GM19023 (cell line): ENCODE data around the gene PZP.
"Not testable (repeated sequence)": the region's sequence is repeated elsewhere in the genome, so short reads cannot be mapped to it uniquely, and the experiment has no call there.

Experiments used
- ATAC-seq: cut with Tn5 transposase; IDR thresholded peaks from one replicate; pipeline ENCODE4 v1.9.1; 2021; ENCODE audit warnings: mild to moderate bottlenecking, moderate library complexity; ENCODE audit not compliant: unreplicated experiment

Gene PZP

DNA sequence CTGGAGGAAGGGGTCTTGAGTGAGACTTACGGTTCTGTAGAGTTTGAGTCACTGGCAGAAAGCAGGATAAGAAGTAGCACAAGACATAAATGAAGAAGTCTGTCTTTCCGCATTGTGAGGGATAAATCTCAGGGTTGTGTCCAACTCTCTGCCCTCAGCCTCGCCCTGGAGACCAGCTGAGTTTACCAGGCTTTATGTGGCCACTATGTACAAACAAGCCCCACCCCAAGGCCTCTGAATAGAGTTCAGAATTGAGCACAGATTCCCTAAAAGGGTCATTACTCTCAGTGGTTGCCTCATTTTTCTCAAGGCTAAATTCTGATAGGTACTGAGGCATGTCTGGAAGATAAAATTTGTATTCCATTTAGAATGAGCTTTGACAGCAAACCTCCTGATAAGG is at the start of gene PZP:
TSS of gene PZP (minus strand) at position 167 of the 400 bp plus-strand sequence. CDS start at position 113, 54 bp downstream.
- no peak for ATAC-seq

DNA sequence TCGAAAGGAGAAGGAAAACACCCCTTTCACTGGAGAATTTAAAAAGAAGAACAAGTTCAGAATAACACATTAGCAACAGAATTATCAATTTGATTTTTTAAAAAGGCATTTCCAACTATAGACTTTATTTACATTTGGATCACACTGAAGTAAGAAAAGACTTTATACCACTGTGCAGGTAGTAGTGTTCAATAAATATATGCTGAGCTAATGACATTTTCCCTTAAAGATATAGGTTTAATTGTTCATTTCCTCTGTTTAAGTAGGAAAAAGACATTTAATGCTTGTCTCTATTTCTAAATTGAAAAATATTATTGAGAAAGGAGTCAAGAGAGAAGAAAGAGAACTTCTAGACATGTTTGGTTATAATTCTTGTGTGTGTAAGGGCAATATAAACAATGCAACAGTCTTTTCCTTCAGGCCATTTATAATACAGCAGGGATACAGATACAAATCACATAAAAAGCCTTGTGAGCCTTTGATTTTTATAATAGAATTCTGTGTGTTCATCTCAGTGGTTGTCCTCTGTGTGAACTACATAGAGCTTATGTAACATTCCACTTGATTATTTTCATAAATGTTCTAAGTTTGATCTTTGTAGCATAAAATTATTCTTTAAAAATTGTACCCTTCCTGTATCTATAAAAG is 48.7 kb upstream of the PZP start:
- ATAC-seq: no peak

DNA sequence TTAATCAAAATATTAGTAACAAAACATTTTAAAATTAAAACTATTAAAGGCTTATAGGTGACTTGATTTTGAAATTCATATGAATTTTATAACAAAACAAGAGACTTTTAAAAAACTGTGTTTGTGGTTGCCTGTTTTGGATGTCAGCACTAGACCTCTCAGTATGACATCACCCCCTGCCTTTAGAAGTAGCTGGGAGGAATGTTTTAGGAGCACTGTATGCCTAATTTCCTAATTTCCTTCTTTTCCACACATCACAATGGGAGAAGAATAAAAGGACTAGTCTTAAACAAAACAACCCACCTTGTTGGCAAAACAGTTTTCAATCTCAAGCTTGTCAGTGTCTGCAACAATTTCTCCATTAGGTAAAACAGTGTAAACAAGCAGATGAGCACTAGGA is 48.1 kb upstream of the PZP start:
- ATAC-seq: no peak

DNA sequence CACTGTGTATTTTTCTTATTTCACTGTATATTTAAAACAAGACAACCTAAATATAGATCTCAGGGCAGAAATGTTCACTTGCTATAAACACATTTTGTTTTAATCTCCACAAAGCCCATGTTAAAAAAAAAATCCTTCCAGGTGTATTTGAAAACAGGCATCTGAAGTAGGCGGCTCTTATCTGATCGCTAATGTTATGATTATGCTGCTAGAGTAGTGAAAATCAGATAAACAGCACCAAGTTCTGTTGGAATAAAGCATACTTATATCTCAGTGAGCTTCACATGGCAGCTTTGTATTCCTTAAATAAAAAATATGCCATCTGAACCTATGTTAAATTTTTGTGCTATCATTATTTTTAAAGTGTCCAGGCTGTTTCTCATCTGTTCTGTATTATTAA is 47.6 kb upstream of the PZP start:
- ATAC-seq: no peak

DNA sequence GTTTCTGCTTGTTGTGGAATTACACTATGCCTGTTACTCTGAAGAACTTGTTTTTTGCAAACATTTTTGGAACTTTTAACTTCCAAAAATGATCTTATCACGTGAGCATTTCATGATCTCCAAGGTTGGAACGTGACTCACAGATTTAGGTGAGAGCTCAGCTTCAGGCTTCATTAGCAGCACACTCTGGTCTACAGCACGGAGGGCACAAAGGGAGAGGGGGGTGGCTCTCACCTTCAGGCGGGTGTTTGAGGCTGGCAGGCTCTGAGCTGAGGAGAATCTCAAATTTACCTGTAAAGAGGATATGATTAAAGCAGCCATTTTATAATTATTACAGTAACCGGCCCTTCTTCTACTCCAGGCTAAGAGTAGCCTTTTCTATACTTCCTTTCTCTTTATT is 45.3 kb upstream of the PZP start:
- no peak for ATAC-seq

DNA sequence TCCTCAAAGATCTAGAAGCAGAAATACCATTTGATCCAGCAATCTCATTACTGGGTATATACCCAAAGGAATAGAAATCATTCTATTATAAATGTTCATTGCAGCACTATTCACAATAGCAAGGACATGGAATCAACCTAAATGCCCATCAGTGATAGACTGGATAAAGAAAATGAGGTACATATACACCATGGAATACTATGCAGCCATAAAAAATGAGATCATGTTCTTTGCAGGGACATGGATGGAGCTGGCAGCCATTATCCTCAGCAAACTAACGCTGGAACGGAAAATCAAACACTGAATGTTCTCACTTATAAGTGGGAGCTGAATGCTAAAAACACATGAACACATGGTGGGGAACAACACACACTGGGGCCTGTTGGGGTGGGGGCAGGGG is 44.6 kb upstream of the PZP start:
- ATAC-seq: not testable (repeated sequence)

DNA sequence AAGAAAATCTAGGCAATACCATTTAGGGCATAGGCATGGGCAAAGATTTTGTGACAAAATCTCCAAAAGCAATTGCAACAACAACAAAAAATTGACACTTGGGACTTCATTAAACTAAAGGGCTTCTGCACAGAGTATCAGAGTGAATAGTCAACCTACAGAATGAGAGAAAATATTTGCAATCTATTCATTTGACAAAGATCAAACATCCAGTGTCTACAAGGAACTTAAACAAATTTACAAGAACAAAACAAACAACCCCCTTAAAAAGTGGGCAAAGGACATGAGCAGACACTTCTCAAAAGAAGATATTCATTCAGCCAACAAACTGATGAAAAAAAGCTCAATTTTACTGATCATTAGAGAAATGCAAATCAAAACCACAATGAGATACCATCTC is 44.1 kb upstream of the PZP start:
- ATAC-seq: no peak

DNA sequence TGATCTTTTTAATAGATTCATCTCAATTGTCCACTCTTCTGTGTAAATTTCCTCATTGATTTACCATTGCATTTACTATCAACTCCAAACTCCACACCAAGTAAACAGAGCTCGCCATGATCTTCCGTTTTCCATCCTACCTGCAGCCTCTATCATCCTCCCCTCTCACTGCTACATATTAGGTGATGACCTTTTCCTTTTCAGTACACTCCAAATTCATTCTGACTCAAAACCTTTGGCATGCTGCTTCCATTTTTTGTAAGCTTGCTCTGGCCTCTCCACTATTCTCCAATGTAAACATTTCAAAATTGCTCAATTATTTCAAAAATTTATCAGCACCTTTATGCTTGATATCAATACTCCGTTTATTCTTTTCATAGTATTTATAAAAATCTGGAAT is 40.2 kb upstream of the PZP start:
- no peak for ATAC-seq

DNA sequence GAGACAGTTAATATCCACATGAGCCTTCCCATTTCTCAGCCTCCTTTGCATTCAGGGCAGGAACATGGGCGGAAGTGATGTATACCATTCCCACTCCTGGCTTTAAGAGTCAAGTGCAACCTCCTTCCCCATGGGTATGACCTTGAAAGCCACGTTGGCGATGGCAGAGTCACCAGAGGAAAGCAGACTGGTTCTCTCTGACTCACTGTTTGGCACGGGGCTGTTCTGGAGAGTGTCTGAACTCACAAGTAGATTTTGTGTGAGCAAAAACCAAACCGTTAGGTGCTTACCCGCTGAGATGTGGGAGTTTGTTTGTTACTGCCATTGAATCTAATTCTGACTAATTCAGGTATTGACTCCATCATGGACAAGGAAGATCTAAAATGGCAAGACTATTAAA is 36.7 kb upstream of the PZP start:
- ATAC-seq: peak; percentile 80

DNA sequence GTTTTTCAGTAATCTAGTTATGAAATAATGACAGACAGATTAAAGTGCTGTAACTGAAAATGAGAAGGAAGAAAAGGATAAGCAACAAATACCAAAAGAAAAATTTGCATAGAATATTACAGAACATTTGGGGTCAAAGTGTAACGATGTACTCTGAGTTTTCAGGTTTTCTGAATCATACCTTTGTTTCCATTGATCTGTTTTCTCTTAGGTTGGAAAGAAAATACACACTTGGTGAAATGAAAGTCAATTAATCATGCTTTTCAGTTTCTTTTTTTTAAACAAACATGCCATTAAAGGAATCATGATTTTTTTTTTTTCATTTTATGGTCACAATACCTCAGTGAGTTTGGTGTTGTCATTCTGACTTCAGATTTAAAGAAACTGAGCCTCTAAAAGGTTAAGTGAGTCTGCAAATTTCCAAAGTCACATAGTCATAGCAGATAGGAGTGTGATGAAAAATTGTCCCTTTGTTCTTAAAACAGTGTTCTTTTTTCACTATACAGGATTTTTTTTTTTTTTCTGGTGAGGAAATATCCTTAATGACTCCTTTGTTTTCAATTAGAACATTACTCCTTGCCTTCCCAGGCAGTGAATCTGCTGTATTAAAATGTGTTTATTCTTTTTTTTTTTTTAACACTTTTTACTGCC is 35.9 kb upstream of the PZP start:
- ATAC-seq: no peak

DNA sequence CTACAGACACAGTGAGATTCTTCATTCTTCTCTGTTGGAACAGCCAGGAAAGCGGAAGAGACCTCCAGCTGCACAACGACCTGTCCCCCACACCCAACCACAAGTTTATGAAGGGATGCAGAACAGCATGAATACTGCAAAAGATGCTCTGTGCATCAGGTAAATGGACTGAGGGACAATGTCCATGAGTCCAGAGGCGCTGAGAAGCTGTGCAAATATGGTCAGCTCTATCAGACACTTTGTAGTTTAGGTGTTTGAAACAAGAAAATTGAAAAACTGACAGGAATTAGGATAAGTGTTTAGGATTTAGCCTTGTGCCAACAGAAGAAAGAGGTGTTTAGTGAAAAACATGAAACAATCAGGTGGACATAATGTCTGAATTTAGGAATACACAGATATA is 33.1 kb upstream of the PZP start:
- no peak for ATAC-seq

DNA sequence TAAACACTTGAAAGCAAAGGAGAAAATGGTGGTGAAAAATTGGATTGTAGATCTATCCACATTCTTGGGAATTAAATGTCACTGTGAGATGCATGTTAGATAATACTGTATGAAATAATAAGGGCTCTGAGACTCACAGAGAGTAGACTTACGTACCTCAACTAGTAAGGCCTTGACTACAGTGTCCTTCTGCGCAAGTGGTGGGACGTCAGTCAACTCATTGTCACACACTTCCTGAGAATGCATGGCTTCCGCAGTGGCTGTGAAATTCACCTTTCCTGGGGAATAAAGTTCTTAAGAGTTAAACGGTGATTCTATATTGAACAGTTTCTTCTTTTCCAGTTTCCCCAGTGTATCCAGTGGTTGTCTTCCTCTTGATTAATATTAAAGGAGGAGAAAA is 32.6 kb upstream of the PZP start:
- ATAC-seq: no peak

DNA sequence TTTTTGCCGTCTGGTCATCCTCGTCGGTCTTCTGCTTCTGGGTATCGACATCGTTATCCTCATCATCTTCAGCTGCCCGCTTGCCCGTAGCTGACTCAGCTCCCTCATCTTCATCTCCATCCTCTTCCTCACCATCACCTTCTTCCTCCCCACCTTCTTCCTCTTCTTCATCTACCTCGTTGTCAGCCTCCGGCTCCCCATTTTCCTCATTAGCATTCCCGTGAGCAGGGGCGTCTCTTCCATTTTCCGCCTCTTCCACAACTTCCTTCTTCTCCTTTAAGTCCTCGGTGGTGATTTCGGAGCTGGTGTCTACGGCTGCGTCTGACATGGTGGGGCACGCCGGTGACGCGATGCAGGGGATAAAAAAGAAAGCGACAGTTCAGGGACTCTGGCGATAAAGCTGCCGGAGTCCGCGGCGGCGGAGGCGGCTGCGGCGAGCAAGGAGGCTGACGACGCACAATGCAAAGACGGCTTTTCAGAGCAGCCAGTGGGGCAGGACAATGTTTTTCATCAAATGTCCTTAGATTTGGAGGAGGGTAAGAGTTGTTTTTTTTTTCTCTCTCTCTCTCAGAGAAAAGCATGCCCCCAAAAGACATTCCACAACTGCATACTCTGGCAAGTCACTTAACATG is 31.9 kb upstream of the PZP start:
- ATAC-seq: not testable (repeated sequence)

DNA sequence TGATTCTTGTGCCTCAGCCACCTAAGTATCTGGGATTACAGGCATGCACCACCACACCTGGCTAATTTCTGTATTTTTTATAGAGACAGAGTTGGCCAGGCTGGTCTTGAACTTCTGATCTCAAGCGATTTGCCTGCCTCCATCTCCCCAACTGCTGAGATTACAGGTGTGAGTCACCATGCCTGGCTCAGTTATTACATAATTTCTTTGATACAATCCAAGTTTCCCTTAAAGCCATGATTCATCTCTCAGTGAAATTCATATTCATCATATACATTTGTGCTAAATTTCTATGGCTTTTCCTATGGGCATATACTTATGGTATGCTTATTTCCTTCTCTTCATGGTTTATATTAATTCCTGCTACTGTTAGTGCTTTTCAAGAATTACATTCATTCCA is 29.1 kb upstream of the PZP start:
- no peak for ATAC-seq

DNA sequence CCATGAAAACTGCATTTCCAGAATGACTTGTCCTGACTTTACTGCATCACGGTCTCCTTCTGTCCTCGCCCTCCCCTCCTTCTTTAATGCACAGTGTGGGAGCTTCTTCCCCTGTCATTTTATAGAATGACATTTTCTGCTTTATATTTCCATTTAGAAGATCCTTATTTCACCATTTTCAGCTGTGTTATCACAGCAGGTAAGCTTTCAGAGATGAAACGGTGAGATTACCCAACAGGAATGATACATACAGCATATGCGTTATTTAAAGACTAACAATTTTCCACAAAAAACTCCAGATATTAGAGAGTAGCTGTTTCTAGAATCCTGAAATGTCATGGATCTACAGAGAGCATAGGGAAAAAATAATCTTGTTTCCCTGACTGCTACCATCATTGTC is 27.3 kb upstream of the PZP start:
- no peak for ATAC-seq

DNA sequence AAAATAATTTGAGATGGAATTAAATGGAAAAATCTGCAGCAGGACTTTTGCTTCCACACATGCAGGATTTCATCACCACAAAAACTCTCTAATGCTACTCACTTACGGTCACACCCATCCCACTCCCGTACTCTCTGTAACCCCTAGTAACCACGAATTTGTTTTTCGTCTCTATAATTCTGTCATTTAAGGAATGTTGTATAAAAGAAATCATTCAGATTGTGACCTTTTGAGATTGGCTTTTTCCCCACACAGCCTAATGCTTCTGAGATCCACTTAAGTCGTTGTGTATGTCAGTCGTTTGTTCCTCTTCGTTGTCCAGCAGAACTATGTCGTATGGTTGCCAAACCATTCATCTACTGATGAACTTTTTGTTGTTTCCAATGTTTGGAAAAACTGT is 19.8 kb upstream of the PZP start:
- ATAC-seq: no peak

DNA sequence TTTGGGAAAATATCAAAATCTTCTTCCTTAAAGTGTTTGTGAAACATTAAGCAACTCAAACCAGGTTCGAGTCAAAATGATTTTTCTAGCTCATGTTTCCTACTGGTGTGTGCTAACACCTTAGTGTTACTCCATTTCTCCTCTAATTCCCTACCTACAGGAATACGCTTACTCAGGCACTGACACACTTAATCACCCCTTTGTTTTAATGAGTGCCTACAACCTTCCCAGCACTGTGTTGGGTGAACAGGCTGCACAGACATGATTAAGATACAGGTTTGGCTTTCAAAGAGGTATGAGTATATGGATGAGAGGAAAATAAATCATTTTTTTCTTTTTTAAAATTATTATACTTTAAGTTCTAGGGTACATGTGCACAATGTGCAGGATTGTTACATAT is 15.6 kb upstream of the PZP start:
- ATAC-seq: no peak

DNA sequence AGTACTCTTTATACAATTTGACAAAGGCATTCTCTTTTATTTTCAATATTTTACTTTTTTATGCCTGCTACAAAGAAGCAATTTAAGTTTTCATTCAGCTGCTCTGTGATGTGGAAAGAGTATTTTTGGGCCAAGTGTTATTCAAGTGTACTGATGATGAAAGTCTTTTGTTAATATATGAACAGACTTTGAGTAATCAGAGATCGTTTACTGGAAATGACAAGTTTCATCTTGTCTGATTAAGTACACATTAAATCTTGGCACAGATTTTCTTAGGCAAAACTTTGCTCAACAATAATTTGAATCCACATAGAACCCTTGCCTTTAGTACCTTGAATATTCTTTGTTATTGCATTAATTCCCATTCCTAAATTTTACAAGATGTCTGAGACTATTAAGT is 13.3 kb upstream of the PZP start:
- no peak for ATAC-seq

DNA sequence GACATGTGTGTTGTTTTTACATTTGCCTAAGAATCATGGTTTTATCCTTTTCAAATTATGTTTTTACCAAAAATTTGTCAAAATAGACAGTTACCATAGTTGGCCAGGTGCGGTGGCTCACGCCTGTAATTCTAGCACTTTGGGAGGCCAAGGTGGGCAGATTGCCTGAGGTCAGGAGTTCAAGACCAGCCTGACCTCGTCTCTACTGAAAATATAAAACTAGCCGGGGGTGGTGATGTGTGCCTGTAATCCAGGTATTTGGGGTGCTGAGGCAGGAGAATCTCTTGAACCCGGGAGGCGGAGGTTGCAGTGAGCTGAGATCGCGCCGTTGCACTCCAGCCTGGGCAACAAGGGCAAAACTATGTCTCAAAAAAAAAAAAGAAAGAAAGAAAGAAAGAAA is 12.8 kb upstream of the PZP start:
- not testable (repeated sequence) for ATAC-seq

DNA sequence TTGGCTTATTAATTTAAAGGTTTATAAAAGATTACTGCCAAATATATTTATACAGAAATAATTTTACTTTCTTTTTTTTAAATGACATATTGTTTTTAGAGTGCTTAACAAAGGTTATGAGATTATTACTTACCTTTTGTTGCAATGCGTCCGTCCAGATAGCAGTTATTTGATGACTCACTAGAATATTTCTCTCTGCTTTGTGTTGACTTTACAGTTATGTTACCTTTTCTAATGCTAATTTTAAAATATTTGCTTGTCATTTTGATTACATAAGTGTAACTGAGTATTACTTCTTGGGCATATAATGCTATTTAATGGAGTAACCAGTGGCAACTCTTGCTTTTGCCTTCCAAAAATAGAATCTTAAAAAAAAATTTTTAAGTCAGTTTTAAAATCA is 6.3 kb upstream of the PZP start:
- no peak for ATAC-seq

DNA sequence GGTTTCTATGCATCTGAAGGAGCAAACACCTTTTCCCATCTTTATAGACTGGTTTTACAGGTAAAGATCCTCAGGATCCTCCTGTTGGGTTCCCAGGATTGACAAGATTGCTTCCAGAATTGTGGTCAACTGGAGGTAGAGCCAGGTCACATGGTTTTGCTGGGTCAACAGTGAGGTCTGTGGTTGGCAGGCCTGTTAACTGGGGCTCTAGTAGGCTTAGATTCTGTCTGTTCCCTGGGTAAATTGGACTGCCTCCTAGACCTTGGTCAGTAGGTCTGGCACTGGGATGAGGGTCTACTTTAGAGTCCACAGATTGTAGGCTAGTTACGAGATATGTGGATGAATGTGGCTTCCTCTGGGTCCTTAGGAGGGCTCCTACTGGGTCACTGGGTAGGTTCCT is 3.5 kb upstream of the PZP start:
- ATAC-seq: no peak

DNA sequence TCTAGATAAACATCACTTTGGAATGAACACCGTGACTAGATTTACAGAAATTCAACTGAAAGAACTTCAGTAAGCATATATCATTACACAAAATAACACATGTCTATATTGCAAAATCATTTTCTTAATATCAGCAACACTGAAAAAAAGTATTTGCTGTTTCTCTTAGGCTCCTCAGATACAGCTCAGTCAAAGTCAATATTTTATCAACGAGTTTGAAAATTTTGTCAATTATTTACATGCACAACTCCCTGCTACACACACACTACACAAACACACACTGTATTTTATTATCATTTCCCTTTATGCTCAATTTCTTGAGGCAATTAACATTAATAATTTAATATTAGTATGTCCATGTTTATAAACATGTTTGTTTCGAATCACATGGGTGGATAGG is 3.8 kb downstream of the PZP start:
- ATAC-seq: no peak

DNA sequence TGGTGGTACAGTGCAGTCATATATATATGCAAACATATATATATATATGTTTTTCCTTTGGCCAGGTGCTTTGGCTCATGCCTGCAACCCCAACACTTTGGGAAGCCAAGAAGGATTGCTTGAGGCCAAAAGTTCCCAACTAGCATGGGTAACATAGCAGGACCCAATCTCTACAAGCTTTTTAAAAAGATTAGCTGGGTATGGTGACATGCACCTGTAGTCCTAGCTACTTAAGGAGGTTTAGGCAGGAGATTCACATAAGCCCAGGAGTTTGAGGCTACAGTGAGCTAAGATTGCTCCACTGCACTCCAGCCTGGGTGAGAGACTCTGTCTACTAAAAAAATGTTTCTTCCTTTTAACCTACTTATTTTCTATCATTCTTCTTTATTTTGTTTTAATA is 10.2 kb downstream of the PZP start:
- ATAC-seq: no peak
